ENCODE measurements around the gene HGFAC.

DNA sequence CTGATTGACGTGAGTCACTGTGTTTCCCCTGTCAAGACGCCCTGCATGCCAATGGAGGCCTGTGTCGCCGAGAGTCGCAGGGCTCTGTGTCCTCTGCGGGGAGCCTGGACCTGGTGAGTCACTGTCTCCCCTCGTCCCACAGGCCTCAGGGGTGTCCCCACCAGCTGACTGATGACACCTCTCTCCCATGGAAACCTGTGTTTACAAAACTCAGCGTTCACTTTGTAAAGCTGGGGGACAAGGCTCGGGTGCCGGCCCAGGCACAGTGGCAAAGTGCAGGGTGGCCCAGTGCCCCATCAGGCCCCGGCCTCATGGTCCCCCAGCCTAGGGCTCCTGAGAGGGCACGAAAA lies 21.2 kb upstream of the HGFAC start:
- TF ChIP-seq, protein P1, sequence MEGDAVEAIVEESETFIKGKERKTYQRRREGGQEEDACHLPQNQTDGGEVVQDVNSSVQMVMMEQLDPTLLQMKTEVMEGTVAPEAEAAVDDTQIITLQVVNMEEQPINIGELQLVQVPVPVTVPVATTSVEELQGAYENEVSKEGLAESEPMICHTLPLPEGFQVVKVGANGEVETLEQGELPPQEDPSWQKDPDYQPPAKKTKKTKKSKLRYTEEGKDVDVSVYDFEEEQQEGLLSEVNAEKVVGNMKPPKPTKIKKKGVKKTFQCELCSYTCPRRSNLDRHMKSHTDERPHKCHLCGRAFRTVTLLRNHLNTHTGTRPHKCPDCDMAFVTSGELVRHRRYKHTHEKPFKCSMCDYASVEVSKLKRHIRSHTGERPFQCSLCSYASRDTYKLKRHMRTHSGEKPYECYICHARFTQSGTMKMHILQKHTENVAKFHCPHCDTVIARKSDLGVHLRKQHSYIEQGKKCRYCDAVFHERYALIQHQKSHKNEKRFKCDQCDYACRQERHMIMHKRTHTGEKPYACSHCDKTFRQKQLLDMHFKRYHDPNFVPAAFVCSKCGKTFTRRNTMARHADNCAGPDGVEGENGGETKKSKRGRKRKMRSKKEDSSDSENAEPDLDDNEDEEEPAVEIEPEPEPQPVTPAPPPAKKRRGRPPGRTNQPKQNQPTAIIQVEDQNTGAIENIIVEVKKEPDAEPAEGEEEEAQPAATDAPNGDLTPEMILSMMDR (conservative IDR thresholded peaks at IDR 0.05; ENCODE audit: low read depth, low read length): no peak
- TF ChIP-seq EZH2 (IDR thresholded peaks at IDR 0.05; ENCODE audit: low read length, unreplicated experiment) (no peak), EZH2phosphoT487 (IDR thresholded peaks at IDR 0.05; ENCODE audit: borderline replicate concordance, low read length) (no peak)
